WTC11 (cell line): ENCODE data around the gene C17orf50. TPM values are rescaled to one million over a fixed set of nuclear protein-coding genes. Genes with fewer than 3 reads are reported as not detected.

ENCODE experiments used
- ATAC-seq: fragments of 200-7000 bp; cut with Tn5 transposase; 2 replicates; pipeline ENCODE4 v1.10.0; 2021; ENCODE audit warnings: mild to moderate bottlenecking, moderate library complexity
- CTCF ChIA-PET: fragments of 300-600 bp; sonication (Branson Sonifier 250); formaldehyde crosslinking; loops from one replicate; lab custom pipeline; 2021; ENCODE audit warnings: antibody characterized with exemption; lab: Charles Lee
- POLR2A ChIA-PET: fragments of 350-600 bp; sonication (Branson Sonifier 250); formaldehyde crosslinking; loops from one replicate; lab custom pipeline; 2021; ENCODE audit warnings: antibody characterized with exemption; lab: Charles Lee
- DNase-seq: peaks from one replicate; pipeline ENCODE4 v3.0.0; 2021; ENCODE audit warnings: low spot score
- H3K27ac Mint-ChIP-seq: 2 replicates; pipeline ENCODE4 v1.8.0; 2021; ENCODE audit warnings: mixed read lengths
- H3K27me3 Mint-ChIP-seq: 2 replicates; pipeline ENCODE4 v1.8.0; 2021; ENCODE audit warnings: low read depth, mild to moderate bottlenecking, moderate library complexity, mixed read lengths
- H3K36me3 Mint-ChIP-seq: 2 replicates; pipeline ENCODE4 v1.8.0; 2021; ENCODE audit warnings: mixed read lengths
- H3K4me1 Mint-ChIP-seq: 2 replicates; pipeline ENCODE4 v1.8.0; 2022; ENCODE audit warnings: mixed read lengths
- H3K4me3 Mint-ChIP-seq: 2 replicates; pipeline ENCODE4 v1.8.0; 2021; ENCODE audit warnings: mild to moderate bottlenecking, moderate library complexity, mixed read lengths
- H3K9me3 Mint-ChIP-seq: 2 replicates; pipeline ENCODE4 v1.8.0; 2021; ENCODE audit warnings: mixed read lengths
- AFF4 ChIP-seq: sonication (generic); formaldehyde crosslinking; IDR thresholded peaks from 2 replicates; pipeline ENCODE4 v1.8.1; 2023; ENCODE audit warnings: mild to moderate bottlenecking, missing genetic modification reagents, borderline replicate concordance
- CDX4 ChIP-seq: fragments of 250-450 bp; sonication (Bioruptor Pico); IDR thresholded peaks from 2 replicates; pipeline ENCODE4 v1.9.0; 2021; ENCODE audit warnings: moderate library complexity, mild to moderate bottlenecking, inconsistent platforms, borderline replicate concordance
- CTCF ChIP-seq: fragments of 200-600 bp; IDR thresholded peaks from 2 replicates; pipeline ENCODE4 v1.8.0; 2022; ENCODE audit warnings: antibody characterized with exemption
- GABPB1 ChIP-seq: sonication (generic); formaldehyde crosslinking; IDR thresholded peaks from 2 replicates; pipeline ENCODE4 v1.8.1; 2023; ENCODE audit warnings: mild to moderate bottlenecking, missing genetic modification reagents
- NR3C1 ChIP-seq: sonication (generic); formaldehyde crosslinking; conservative IDR thresholded peaks from 2 replicates; pipeline ENCODE4 v1.8.1; 2023; ENCODE audit warnings: low read depth, mild to moderate bottlenecking, missing genetic modification reagents
- RORB ChIP-seq: fragments of 250-450 bp; sonication (Bioruptor Pico); IDR thresholded peaks from 2 replicates; pipeline ENCODE4 v1.9.0; 2021; ENCODE audit warnings: mild to moderate bottlenecking
- TP53 ChIP-seq: sonication (generic); formaldehyde crosslinking; IDR thresholded peaks from 2 replicates; pipeline ENCODE4 v1.8.1; 2023; ENCODE audit warnings: mild to moderate bottlenecking, missing genetic modification reagents
- ZMAT4 ChIP-seq: fragments of 250-450 bp; sonication (Bioruptor Pico); IDR thresholded peaks from 2 replicates; pipeline ENCODE4 v1.9.0; 2021; ENCODE audit warnings: mild to moderate bottlenecking
- ZNF423 ChIP-seq: fragments of 250-450 bp; sonication (Bioruptor Pico); IDR thresholded peaks from 2 replicates; pipeline ENCODE4 v2.1.2; 2022; ENCODE audit warnings: mild to moderate bottlenecking, moderate library complexity
- ZNF671 ChIP-seq: fragments of 250-450 bp; sonication (Bioruptor Pico); IDR thresholded peaks from 2 replicates; pipeline ENCODE4 v1.8.0; 2021; ENCODE audit warnings: mild to moderate bottlenecking
- total RNA-seq: library from RNA; stranded (reverse); gene quantifications from 3 replicates; pipeline ENCODE4 v1.2.3, GENCODE V29; 2021

Gene C17orf50
- total RNA-seq, 1 experiment from 2014 or later = 0.35 TPM

GRCh38 chr17:35769895-35770486, 9.3 kb downstream of the C17orf50 start:
- H3K4me3 Mint-ChIP-seq = no peak overlapping the region
- ATAC-seq = no peak
- peaks cover 40% of the 10 kb centered on the region for H3K4me1 Mint-ChIP-seq
- no peaks in the 10 kb centered on the region for H3K36me3 Mint-ChIP-seq
- H3K9me3 Mint-ChIP-seq = 0 out of 2 replicates have a peak, but pooled peaks cover 3% of the 10 kb centered on the region
- ChIA-PET CTCF (interaction anchor here (0.7 to 2.4 kb wide), 6 partner anchors 10 to 39 kb away, joined by 3 to 10 read pairs (median 4); partner anchors contain the start of genes RASL10B and TAF15), POLR2A (interaction anchor here (0.9 kb wide), 1 partner anchor 39 kb away, joined by 3 read pairs; the partner anchor contains the start of gene TAF15)
- H3K27me3 Mint-ChIP-seq = peaks cover 2% of the 10 kb centered on the region; the same call in 1 of the 2 replicates
- TF ChIP-seq AFF4 (CRISPR knock-in tag) (no peak), RORB (CRISPR knock-in tag) (no peak), CTCF (peak; percentile 54), GABPB1 (no peak)
- H3K27ac Mint-ChIP-seq = no peak overlapping the region
- no peak for DNase-seq

- DNase-seq = no peak
- Mint-ChIP-seq H3K36me3 (no peaks in the 10 kb centered on the region), H3K27me3 (no peaks in the 10 kb centered on the region), H3K9me3 (0 out of 2 replicates have a peak, but pooled peaks cover 3% of the 10 kb centered on the region), H3K4me3 (no peak overlapping the region), H3K4me1 (peaks cover 33% of the 10 kb centered on the region), H3K27ac (no peak overlapping the region)
- POLR2A ChIA-PET = no interaction called here
- CTCF ChIA-PET = interaction anchor here (4.0 to 4.3 kb wide), 2 partner anchors 8 to 36 kb away, joined by 17 to 60 read pairs; partner anchors contain the start of gene TAF15
- no peak for ATAC-seq
- TF ChIP-seq TP53 (CRISPR knock-in tag) = no peak
- no peak for TF ChIP-seq ZMAT4 (CRISPR knock-in tag)
Measured at GRCh38 chr17:35773129-35773528, 12.4 kb downstream of the C17orf50 start.

GRCh38 chr17:35773679-35774425, 13.2 kb downstream of the C17orf50 start:
- Mint-ChIP-seq H3K4me1 (peaks cover 33% of the 10 kb centered on the region), H3K27ac (no peak overlapping the region), H3K36me3 (no peaks in the 10 kb centered on the region), H3K4me3 (no peak overlapping the region), H3K27me3 (no peaks in the 10 kb centered on the region), H3K9me3 (0 out of 2 replicates have a peak, but pooled peaks cover 3% of the 10 kb centered on the region)
- ChIA-PET POLR2A (interaction anchor here (1.1 kb wide), 1 partner anchor 9 kb away, joined by 3 read pairs; no protein-coding TSS in a partner anchor), CTCF (interaction anchor here (1.2 to 4.3 kb wide), 4 partner anchors 9 to 75 kb away, joined by 3 to 60 read pairs (median 12); partner anchors contain the start of gene TAF15)
- no peak for TF ChIP-seq ZNF423 (CRISPR knock-in tag)
- TF ChIP-seq ZNF671 (CRISPR knock-in tag) = no peak
- DNase-seq (no peak), ATAC-seq (peak; percentile 25)

- ChIA-PET CTCF (interaction anchor here (1.2 to 4.3 kb wide), 5 partner anchors 10 to 74 kb away, joined by 3 to 60 read pairs (median 7); partner anchors contain the start of gene TAF15), POLR2A (interaction anchor here (1.1 kb wide), 1 partner anchor 10 kb away, joined by 3 read pairs; no protein-coding TSS in a partner anchor)
- Mint-ChIP-seq H3K27me3 (no peaks in the 10 kb centered on the region), H3K4me3 (no peak overlapping the region), H3K4me1 (peaks cover 33% of the 10 kb centered on the region), H3K36me3 (no peaks in the 10 kb centered on the region), H3K9me3 (0 out of 2 replicates have a peak, but pooled peaks cover 3% of the 10 kb centered on the region), H3K27ac (no peak overlapping the region)
- DNase-seq (no peak), ATAC-seq (no peak; the same call in 1 of the 2 replicates)
- TF ChIP-seq CDX4 (CRISPR knock-in tag) (no peak), NR3C1 (CRISPR knock-in tag) (no peak)
Measured at GRCh38 chr17:35774499-35774898, 13.8 kb downstream of the C17orf50 start.
